ENCODE measurements around the gene GEMIN2.
"Not testable (repeated sequence)": the region's sequence is repeated elsewhere in the genome, so short reads cannot be mapped to it uniquely, and the experiment has no call there.

Gene GEMIN2

GRCh38 chr14:39182770-39183684 lies 68.9 kb downstream of the GEMIN2 start:
- no peaks in the 10 kb centered on the region for H3K9me3 ChIP-seq (ENCODE audit: low read length)
- H3K27me3 ChIP-seq (ENCODE audit: insufficient read depth, low read length), result no peaks in the 10 kb centered on the region
- H3K9ac ChIP-seq (ENCODE audit: low read length), result no peak overlapping the region
- H3K9me2 ChIP-seq (ENCODE audit: low read depth, low read length), result no peaks in the 10 kb centered on the region
- H3K4me3 ChIP-seq (ENCODE audit: low read depth, low read length, poor library complexity, severe bottlenecking), result no peak overlapping the region
- no peaks in the 10 kb centered on the region for H3K4me1 ChIP-seq (ENCODE audit: insufficient read depth, low read length, severe bottlenecking)
- H3K27ac ChIP-seq (ENCODE audit: low read depth, low read length, poor library complexity, severe bottlenecking), result no peak overlapping the region
- peaks cover 76% of the 10 kb centered on the region for H3K36me3 ChIP-seq (ENCODE audit: insufficient read depth, low read length)
- no peak overlapping the region for H2AFZ ChIP-seq (ENCODE audit: low read length)
- H3K79me2 ChIP-seq (ENCODE audit: insufficient read depth, low read length), result no peaks in the 10 kb centered on the region
- no peaks in the 10 kb centered on the region for H4K20me1 ChIP-seq (ENCODE audit: insufficient read depth, low read length)
- no peak overlapping the region for H3K4me2 ChIP-seq (ENCODE audit: low read length)
- H3F3A ChIP-seq (ENCODE audit: insufficient read depth, low read length), result peaks cover 10% of the 10 kb centered on the region; the same call in 1 of the 2 replicates
- TF ChIP-seq EZH2 (IDR thresholded peaks at IDR 0.05; ENCODE audit: borderline replicate concordance, low read length) (no peak), CTCF (IDR thresholded peaks at IDR 0.05; ENCODE audit: low read length) (no peak)

GRCh38 chr14:39183685-39184003 lies 69.5 kb downstream of the GEMIN2 start:
- H3K36me3 ChIP-seq (ENCODE audit: insufficient read depth, low read length), result peaks cover 70% of the 10 kb centered on the region
- not testable (repeated sequence) for H3K4me3 ChIP-seq (ENCODE audit: low read depth, low read length, poor library complexity, severe bottlenecking); H3K4me1 ChIP-seq (ENCODE audit: insufficient read depth, low read length, severe bottlenecking); H3K9me2 ChIP-seq (ENCODE audit: low read depth, low read length); H4K20me1 ChIP-seq (ENCODE audit: insufficient read depth, low read length); H3K9ac ChIP-seq (ENCODE audit: low read length); H3K4me2 ChIP-seq (ENCODE audit: low read length); H3K9me3 ChIP-seq (ENCODE audit: low read length); H3K27ac ChIP-seq (ENCODE audit: low read depth, low read length, poor library complexity, severe bottlenecking); H2AFZ ChIP-seq (ENCODE audit: low read length); H3K79me2 ChIP-seq (ENCODE audit: insufficient read depth, low read length); H3K27me3 ChIP-seq (ENCODE audit: insufficient read depth, low read length)
- H3F3A ChIP-seq (ENCODE audit: insufficient read depth, low read length), result peaks cover 10% of the 10 kb centered on the region; the same call in 1 of the 2 replicates

GRCh38 chr14:39184628-39185255 lies 70.6 kb downstream of the GEMIN2 start:
- no peaks in the 10 kb centered on the region for H4K20me1 ChIP-seq (ENCODE audit: insufficient read depth, low read length)
- H3K27me3 ChIP-seq (ENCODE audit: insufficient read depth, low read length), result no peaks in the 10 kb centered on the region
- no peak overlapping the region for H3K4me2 ChIP-seq (ENCODE audit: low read length)
- H3K9me3 ChIP-seq (ENCODE audit: low read length), result no peaks in the 10 kb centered on the region
- H3F3A ChIP-seq (ENCODE audit: insufficient read depth, low read length), result peaks cover 10% of the 10 kb centered on the region; the same call in 1 of the 2 replicates
- H3K27ac ChIP-seq (ENCODE audit: low read depth, low read length, poor library complexity, severe bottlenecking), result no peak overlapping the region
- no peaks in the 10 kb centered on the region for H3K9me2 ChIP-seq (ENCODE audit: low read depth, low read length)
- no peak overlapping the region for H3K9ac ChIP-seq (ENCODE audit: low read length)
- TF ChIP-seq CTCF (IDR thresholded peaks at IDR 0.05; ENCODE audit: low read length) (no peak), EZH2 (IDR thresholded peaks at IDR 0.05; ENCODE audit: borderline replicate concordance, low read length) (no peak)
- peaks cover 59% of the 10 kb centered on the region for H3K36me3 ChIP-seq (ENCODE audit: insufficient read depth, low read length)
- no peak overlapping the region for H2AFZ ChIP-seq (ENCODE audit: low read length)
- H3K4me1 ChIP-seq (ENCODE audit: insufficient read depth, low read length, severe bottlenecking), result no peaks in the 10 kb centered on the region
- no peaks in the 10 kb centered on the region for H3K79me2 ChIP-seq (ENCODE audit: insufficient read depth, low read length)
- H3K4me3 ChIP-seq (ENCODE audit: low read depth, low read length, poor library complexity, severe bottlenecking), result no peak overlapping the region

Measured in OCI-LY1 (cell line).